Activated effector memory CD4-positive, alpha-beta T cell treated with anti-CD3 and anti-CD28 coated beads, Interleukin-2, amount 50 U/mL, for 16 hours (primary cell): ENCODE results near the gene POU2AF2.
"Not testable (repeated sequence)": the region's sequence is repeated elsewhere in the genome, so short reads cannot be mapped to it uniquely, and the experiment has no call there.

Experiments
- DNase-seq: peaks from one replicate; pipeline ENCODE4 v3.0.0-alpha.2; 2020

Gene POU2AF2

DNA sequence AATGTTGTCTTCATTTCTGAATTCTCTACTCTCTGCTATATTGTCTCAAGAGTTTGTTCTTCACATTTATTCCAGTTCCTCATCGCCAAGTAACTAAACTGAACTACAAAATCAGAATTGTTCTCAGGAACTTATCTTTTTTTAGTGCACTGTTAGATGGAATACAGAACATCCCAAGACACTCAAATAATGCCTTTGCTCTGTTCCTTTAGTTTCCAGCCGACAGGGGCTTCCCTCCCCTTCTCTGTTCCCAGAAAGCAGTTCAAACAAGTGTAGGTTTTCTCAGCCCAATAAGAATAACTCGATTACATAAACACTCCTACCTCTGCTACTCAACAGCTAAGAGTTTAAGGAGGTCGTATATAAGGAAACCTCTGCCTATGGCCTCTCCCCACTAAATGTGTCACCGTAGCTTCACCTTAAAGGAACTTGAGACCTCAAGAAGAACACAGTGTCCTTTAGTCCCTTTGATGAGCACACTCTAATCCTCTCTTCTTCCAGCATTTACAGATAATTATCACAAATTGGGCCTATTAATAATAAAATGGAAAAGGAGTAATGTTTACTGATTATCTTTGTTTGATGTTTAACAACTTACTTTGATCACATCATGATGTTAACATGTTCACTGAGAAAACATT lies 59.8 kb downstream of the POU2AF2 start:
- DNase-seq: no peak

DNA sequence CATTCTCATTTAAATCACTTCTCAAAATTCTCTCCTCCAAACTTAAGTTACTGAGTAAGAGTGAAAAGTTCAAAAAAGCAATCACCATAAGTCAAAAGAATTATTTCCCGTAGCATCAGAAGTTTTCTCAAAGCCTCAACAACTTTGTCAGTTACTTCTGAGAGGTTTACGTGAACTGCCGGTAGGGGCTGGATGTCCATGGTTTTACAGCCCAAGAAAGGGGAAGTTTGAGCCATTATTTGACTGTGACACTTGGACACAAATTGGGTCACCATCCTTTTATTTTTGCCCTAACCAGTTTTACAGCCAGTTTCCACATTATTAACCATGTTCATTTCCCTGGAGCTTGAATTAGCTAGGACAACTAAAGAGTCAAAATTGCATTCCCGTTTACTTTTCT lies 60.4 kb downstream of the POU2AF2 start:
- no peak for DNase-seq

DNA sequence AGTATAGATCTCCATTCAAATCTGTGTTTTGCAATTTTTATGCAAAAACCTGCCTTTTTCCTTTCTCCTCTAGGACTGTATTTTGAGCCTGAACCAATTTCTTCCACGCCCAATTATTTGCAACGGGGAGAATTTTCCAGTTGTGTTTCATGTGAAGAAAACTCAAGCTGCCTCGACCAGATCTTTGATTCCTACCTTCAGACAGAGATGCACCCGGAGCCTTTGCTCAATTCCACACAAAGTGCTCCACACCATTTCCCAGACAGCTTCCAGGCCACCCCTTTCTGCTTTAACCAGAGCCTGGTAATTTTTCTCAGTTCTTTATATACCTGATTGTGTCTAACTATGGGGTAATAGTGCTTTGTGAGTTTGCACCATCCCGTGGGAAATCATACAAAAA lies 60.8 kb downstream of the POU2AF2 start:
- no peak for DNase-seq

DNA sequence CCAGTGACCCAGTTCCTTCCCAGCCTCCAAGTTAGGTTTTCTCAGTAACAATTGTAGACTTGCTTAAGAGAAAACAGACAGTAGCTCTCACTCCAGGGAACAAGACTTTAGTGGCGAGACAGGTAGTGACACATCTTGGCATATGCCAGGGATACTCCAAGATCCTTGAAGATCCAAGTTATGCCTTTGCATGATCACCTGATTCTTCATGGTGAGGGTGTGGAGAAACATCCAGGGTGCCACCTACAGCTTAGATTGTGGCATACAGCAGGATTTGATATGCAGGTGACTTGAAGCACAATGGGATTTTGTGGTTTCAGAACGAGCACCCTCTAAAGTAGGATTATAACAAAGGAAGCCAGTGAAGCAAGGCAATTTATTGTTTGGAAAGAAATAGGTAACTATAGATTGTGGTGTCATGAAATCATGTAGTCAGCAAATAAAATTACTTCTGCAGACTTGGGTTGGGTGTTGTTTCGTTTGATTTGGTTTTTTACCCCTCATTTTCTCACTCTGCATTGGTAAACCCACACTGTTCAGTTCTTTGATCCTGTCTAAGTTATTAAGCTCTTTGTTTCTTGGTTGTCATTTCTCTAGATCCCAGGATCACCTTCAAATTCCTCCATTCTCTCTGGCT lies 62.1 kb downstream of the POU2AF2 start:
- no peak for DNase-seq

DNA sequence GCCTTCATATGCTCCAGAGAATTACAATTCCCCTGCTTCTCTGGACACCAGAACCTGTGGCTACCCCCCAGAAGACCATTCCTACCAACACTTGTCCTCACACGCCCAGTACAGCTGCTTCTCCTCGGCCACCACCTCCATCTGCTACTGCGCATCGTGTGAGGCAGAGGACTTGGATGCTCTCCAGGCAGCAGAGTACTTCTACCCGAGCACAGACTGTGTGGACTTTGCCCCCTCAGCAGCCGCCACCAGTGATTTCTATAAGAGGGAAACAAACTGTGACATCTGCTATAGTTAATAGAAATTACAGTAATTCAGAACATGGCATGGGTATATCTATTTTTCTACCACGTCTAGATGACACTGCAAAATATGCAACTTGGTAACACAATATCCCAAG lies 62.6 kb downstream of the POU2AF2 start:
- DNase-seq: no peak

DNA sequence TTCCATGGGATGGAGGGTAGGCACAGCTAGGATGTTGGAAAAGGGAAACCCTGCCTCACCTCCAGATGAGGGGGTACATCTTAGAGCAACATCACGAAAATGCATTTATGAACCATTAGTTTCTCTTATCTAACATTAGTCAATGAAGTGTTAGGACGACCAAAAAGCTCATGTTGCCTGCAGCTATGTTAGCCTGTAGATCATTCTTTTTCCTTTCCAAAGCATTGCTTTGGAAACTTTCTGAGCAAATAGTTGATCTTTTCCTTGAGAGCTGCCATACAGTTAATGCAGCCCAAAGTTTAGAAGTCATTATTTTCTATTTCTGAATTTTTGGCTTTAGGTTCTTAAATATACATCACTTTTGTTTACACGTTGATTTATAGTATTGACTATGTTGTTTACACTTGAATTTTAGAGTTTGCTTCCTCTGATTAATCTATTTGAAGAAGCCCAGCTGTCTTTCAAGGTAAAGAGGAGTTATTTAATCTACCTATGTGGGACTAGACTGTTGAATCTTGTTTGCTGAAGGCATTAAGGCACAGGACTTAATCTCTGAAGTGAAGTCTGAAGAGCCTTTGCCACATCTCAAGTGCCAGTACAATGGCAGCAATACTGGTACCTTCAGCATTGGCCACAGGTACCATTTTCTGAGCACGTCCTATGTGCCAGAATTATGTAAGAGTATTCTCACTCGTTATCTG lies 63.8 kb downstream of the POU2AF2 start:
- no peak for DNase-seq

DNA sequence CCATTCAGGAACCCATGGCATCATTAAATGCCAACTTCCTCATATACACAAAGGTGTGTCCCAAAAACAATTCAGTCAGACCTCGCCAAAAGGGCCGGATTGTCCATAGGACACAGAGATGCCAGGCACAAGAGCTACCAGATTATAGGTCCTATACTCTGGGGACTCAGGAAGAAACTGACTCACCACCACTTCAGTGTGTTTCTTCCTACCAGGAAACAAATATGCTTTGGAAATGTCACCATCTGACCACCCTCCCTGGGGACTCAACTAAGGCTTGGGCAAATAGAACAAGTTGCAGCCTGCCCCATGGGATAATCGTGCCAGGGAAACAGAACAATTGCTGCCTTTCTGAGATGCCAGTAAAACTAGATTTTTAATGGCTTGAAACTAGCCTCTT lies 64.6 kb downstream of the POU2AF2 start:
- no peak for DNase-seq

DNA sequence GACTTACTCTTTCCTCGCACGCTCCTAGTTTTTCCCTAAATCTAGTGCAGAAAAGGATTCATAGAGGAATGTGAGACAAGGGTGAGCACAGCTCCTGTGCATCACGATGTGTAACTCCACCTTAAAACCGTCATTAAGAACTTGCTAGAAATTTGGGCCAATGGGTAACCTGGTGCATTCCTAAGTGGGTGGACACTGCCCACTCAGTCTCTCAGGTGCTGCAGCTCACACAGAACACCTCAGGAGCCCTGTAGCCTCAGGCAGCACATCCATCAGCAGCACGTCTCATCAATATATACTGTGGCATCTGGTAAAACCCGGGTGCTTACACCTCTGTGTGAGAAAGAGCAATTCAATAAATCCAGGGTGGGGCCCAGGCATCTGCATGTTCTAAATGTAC lies 65.2 kb downstream of the POU2AF2 start:
- DNase-seq: no peak

DNA sequence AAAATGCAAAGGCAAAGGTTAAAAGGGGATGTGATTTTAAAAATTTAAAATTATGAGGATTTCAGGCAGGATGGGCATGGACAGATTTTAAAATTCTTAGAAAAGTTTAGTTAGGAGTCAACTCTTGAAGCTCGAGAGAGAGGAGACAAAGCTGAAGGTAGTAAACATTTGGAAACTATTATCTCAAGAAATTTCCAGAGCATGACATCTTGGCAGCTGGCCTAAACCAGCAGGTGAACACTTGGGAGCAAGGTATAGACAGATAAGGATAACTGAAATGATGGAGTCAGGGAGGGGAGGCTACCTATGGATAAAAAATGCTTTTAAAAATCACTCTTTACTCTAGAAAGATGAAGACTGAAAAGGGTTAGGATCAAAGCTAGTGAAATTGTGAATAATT lies 66.6 kb downstream of the POU2AF2 start:
- no peak for DNase-seq

DNA sequence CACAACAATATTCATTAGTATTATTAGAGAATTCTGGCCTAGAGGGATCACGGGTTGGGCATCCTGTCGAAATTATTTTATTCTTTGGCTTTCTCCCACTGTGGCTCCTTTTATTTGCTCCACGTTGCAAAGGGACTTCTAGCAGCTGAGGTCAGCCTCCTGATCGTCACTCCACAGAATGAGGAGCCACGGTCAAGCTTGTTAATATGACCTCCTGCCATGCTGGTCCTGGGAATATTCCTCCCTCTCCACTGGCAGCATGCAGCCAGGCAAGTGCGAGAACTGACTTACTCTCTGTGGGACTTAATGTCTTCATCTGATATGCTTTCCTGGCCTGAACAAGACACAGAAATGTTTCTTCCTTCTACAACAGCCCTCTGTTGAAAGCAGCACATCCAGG lies 73.8 kb downstream of the POU2AF2 start:
- DNase-seq: no peak

DNA sequence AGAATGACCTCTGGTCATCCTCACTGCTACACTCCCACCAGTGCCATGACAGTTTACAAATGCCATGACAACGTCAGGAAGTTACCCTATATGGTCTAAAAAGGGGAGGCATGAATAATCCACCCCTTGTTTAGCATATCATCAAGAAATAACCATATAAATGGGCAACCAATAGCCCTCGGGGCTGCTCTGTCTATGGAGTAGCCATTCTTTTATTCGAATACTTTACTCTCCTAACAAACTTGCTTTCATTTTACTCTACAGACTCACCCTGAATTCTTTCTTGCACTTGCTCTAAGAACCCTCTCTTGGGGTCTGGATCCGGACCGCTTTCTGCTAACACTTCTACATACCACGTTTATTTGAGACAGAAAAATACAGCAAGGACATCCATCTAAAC lies 74.7 kb downstream of the POU2AF2 start:
- DNase-seq: not testable (repeated sequence)

DNA sequence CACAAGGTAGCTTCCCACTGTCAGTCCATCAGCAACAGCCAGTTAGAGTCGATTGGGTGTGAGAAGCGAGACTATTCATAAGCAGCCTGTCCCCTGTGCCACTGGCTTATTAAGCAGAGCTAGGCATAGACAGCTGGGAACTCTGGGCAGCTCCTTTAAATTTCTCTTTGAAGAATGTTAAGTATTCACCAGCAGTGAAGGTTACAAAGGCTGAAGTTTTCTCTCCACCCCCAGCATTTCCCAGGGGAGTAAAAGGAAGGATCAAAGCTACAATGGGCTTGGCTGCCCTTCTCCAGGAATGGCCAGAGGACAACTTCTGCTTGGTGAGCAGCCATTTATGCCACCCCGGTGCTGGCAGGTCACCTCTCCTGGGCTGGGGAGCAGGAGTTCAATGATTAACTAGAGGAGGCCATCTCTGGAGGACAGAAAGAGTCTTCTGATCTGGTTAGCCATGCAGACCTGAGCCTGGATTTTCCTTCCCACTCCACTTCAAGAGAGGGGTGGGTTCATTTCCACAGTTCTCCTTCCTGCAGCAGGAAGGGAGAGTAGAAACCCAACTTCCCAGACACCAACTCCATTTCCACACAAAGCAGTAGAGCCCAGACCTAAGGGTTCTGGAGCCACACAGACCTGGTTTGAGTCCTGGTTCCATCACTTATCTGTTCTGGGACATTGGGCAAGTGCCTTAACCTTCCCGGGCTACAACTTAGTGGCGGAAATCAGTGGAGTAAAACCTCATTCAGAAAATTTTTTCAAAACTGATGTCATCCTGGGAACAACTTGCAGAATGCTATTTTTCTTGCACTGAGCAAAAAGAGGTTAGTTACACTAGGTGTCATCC lies 75.4 kb downstream of the POU2AF2 start:
- DNase-seq: no peak

DNA sequence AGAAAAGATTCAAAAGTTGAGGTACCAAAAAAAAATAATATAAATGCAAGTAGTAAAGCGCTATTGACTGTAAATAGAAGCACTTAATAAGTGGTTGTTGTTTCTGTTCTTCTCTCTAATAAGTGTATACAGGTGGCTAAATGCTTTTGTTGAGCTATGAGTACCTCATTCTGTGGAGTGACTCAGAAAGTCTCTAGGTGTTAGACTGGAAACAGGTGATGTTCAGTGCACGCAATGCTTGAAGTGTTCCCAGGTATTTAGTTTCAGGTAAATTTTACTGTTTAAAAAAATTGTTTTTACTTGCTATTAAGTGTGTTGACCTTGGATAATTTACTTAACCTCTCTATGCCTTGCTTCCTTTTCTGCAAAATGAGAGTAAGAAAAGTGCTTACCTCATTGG lies 77.0 kb downstream of the POU2AF2 start:
- no peak for DNase-seq

DNA sequence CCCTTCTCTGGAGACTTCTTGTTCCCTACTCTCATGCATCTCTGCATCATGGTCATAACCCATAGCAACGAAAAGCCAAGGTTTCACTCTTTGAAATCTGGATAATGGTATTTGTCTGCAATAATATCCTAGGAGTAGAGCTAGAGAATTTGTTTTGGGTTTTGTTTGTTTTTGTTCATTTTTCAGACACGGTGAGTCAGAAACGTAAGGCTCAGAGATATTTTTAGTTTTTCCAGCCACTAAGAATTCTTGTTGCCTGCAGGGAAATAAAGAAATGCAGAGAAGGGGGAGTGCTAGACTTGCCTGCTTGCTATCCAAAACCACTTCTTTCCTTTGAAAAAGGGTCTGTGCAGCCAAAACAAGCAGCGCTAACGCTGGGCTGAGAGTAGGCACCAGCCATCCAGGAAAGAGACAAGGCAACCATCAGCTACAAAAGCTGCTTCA lies 78.8 kb downstream of the POU2AF2 start:
- DNase-seq: no peak

DNA sequence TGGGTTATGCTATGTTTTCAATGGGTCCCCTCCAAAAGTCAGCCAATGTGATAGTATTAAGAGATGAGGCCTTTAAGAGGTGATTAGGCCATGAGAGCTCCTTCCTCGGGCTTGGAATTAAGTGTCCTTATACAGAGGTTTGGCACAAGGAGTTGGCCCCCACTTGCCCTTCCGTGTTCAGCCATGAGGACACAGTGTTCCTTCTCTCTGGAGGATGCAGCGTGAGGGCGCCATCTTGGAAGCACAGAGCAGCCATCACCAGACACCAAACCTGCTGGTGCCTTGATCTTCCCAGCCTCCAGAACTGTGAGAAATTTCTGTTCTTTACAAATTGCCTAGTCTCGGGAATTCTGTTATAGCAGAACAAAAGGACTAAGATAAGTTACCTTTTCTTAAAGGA lies 79.7 kb downstream of the POU2AF2 start:
- DNase-seq: no peak

DNA sequence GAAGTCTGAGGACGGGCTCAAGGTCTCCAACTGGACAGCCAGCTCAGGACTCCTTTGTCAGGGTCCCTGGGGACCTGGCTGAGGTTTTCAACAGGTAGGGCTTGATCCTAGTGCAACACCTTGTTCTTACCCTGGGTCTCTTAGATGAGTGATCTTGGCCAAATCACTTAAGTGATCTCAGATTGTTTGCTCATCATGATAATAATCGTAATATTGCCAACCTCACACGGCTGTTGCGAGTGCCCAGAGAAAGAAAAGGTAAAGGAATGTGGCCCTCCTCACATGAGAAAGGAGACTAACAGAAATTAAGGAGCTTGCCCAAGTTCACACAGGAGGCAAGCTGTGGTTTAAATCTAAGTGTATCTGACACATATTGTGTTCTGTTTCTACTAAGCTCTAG lies 81.3 kb downstream of the POU2AF2 start:
- no peak for DNase-seq

DNA sequence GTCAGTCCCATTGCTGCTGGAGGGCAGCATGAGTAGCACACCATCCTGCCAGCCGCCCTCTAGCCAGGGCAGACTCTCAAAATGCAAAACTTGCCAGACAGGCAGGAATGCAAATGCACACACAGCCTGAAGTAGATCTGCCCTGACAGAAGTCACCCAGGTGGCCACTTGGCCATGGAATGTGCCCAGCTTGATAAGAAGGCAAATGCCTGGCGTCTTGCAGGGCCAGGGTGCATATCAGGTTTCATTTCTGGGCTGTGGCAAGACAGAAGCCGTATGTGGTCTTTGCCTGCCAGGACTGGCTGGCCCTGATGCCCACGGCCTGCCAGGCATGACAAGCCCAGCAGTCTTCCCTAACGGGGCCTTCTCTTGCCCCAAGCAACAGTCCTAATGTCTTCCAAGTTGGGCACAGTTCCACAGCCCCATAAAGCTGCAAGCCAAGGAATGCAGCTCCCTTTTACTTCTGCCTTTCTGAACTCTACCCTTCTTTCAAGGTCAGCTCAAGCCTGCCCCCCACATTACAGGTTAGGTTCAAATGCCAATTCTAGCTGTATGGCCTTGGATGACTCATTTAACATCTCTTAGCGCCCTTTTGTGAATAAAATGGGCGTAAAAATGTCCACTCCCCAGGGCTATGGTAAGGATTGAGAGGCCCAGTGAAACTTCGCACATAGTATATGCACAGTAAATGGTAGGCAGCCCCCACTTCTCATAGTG lies 82.5 kb downstream of the POU2AF2 start:
- DNase-seq: no peak

DNA sequence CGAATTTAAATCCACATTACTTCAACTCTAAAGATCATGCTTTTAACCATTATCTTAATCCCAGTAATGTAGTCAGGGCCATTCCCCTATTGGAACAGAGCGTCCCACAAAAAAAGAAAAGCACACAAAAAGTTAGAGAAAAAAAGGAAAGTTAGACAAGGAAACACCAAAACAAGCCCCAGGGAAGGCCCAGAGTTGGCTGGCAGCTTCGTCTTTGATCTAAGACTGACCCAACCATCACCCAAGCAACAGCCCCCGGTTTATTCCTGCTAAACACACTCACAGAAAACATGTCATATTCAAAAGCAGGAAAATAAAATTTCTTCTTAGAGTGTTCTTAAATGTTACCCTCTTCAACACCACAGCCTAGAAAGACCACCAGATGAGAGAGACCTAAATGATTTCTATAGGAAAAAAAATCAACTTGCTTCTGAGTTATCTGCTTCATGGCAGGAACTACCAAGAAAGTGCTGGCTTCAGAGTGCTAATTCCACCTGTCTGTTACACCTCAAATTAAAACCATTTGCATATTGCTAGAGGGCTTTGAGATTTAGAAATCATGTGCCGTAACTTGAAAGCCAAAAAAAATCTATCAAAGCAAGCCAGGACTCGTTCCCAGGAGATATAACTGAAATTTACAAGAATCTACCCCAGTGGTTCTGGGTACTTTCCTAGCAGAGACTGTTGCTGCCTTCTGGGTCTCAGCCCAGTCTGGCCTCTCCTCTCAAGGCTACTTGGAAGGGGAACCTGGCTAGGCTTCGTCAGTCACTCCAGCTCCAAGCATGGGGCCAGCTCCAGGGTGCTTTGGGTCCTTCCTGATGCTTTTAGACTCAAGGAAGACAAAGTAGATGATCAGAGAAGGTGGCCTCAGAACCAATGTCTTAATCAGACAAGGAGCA lies 84.0 kb downstream of the POU2AF2 start:
- no peak for DNase-seq

DNA sequence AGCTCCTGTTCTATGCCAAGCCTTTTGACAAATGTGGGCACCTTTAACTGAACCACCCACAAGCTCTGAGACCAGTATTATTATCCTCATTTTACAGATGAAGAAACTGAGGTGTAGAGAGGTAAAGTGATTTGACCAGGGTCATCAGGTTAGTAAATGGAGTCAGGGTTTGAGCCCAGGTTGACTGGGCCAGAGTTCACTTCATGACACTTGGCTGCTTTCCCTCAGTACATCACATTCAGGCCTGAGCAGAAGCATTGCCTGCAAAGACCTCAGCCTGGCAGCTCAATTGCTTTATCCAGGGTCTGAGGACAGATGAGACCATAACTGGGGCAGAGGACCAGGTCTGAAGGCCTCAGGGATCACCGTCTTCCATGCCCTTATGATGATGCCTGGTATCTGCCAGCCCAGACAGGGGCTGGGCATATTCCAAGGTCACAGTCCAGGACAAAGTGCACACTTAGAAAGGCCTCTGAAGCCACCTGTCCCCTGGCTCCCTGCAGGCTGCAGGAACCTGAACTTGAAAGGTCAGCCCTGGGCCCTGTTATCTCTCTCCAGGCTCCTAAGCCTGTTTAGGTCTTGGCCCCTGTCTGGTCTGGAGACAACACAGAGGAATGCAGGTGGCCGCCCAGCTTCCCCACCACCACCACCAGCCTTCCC lies 84.8 kb downstream of the POU2AF2 start:
- DNase-seq: no peak

DNA sequence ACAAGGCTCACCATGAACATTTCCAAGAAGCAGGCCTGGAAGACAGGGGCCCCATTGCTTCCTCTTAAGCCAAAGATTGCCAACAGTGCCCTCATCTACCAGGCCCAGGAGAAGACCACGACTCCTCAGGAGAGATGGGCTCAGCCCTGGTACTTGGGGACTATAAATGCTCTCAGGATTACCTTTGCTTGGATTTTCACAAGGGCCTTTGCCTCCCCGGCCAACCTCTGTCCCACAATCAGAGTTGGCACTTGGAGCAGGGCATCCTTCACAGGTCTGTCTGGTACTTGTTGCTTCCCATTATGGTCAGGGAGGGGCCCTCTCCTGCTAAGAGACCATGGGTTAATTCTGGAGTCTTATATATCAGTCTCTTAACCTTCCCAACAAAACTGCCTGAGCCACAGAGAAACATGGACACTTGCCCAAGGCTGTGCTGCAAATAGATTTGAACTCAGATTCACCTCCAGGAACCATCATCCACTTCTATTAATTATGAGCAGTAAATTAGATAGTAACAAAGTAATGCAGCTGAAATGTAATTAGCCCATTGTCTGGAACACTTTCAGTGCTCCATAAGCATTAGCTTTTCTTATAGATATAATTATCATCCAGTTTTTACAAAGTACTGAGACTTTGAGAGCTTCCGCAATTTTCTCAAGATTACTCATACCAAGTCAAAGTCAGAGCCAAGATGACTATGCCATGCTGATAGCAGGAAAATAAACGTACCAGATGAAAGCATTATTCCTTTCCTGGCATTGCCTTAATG lies 86.4 kb downstream of the POU2AF2 start:
- DNase-seq: no peak
